Measurements from ENCODE around the gene ARMC9. TPM values are rescaled to one million over a fixed set of nuclear protein-coding genes. Genes with fewer than 3 reads are reported as not detected.

Gene ARMC9, protein sequence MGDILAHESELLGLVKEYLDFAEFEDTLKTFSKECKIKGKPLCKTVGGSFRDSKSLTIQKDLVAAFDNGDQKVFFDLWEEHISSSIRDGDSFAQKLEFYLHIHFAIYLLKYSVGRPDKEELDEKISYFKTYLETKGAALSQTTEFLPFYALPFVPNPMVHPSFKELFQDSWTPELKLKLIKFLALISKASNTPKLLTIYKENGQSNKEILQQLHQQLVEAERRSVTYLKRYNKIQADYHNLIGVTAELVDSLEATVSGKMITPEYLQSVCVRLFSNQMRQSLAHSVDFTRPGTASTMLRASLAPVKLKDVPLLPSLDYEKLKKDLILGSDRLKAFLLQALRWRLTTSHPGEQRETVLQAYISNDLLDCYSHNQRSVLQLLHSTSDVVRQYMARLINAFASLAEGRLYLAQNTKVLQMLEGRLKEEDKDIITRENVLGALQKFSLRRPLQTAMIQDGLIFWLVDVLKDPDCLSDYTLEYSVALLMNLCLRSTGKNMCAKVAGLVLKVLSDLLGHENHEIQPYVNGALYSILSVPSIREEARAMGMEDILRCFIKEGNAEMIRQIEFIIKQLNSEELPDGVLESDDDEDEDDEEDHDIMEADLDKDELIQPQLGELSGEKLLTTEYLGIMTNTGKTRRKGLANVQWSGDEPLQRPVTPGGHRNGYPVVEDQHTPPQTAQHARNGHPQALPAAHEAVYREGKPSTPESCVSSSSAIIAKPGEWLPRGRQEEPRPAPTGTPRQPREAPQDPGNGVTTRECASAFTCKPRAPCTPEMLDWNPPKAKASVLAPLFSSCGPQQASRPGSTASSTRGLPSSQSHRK
- total RNA-seq, result 9.0 and 9.5 TPM in 2 replicates

DNA sequence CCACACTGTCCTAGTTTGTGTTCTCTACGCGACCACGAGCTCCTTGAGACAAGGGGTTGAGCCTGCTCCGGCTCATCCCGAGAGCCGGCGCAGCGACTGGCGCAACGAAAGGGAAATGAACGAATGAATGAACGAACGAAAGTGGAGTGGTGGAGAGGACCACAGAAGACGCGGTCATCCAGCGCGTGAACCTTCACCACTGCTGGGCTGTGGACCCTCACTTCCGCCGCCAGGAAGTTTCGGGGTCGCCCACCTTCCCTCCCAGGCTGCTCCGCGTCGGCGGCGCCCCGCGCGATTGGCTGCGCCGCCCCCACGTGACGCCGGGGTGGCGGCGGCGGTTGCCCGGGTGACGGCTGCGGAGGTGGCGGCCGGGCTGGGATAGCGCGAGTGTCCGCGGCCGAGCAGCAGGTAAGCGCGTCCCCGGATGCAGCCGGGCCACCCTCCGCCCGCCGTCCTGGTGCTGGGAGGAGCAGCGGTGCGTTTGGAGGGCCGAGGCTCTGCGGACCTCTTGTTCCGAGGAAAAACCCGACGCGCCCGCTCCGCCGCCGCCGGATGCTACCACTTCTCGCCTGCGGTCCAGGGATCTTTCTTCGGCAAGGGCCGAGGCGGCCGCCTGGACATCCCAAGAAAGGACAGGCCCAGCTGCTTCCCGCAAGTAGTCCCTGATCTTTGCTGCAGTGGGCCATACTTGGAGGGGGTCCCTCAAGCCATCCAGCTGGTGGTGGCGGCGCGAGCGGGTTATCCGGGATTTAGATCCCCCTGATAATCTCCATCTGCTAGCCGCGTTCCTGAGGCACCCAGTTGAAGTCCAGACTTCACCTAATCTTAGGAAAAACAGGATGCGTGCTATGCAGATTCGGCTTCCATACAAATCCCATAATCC, at the start of gene ARMC9:
Gene ARMC9, plus strand, starts transcription at position 341 of the 883 bp plus-strand sequence. CDS start 7,608 bp downstream, outside the sequence.
- intact Hi-C loops (cut with micrococcal nuclease), result loop anchor here (2.0 kb wide), 1 partner anchor 16 kb away; no protein-coding TSS in a partner anchor
- Mint-ChIP-seq H3K4me1 (peaks cover 11% of the 10 kb centered on the region), H3K4me3 (peak within 1 kb of the TSS; percentile 93), H3K27ac (peak within 1 kb of the TSS; percentile 68), H3K9me3 (no peaks in the 10 kb centered on the region), H3K36me3 (ENCODE audit: low read depth) (peaks cover 2% of the 10 kb centered on the region), H3K27me3 (peaks cover 6% of the 10 kb centered on the region)
- POLR2A ChIA-PET, result interaction anchor here (0.6 to 1.6 kb wide), 4 partner anchors 195 to 265 kb away, joined by 3 to 6 read pairs (median 5); partner anchors contain the start of gene NCL
- DNase-seq (peak; percentile 79), ATAC-seq (ENCODE audit: low read depth) (peak; percentile 95)
- no peak for TF ChIP-seq CTCF (IDR thresholded peaks at IDR 0.05)
- CTCF ChIA-PET, result interaction anchor here (2.0 kb wide), 1 partner anchor 94 kb away, joined by 7 read pairs; no protein-coding TSS in a partner anchor

- CTCF ChIA-PET, result no interaction called here
- DNase-seq (no peak), ATAC-seq (ENCODE audit: low read depth) (no peak)
- H3K4me1 Mint-ChIP-seq, result peaks cover 2% of the 10 kb centered on the region
- POLR2A ChIA-PET, result no interaction called here
- intact Hi-C loops (cut with micrococcal nuclease), result no loop called here
- no peak overlapping the region for H3K27ac Mint-ChIP-seq
- no peak overlapping the region for H3K4me3 Mint-ChIP-seq
- H3K9me3 Mint-ChIP-seq, result no peaks in the 10 kb centered on the region
- peaks cover 59% of the 10 kb centered on the region for H3K36me3 Mint-ChIP-seq (ENCODE audit: low read depth)
- no peak for TF ChIP-seq CTCF (IDR thresholded peaks at IDR 0.05)
- no peaks in the 10 kb centered on the region for H3K27me3 Mint-ChIP-seq
These were observed 45.5 kb upstream of the ARMC9 start for GRCh38 chr2:231152800-231153557.

GRCh38 chr2:231159306-231159705, 39.1 kb upstream of the ARMC9 start:
- ATAC-seq (ENCODE audit: low read depth) (no peak), DNase-seq (no peak)
- intact Hi-C loops (cut with micrococcal nuclease), result no loop called here
- Mint-ChIP-seq H3K27me3 (no peaks in the 10 kb centered on the region), H3K27ac (no peak overlapping the region), H3K4me3 (no peak overlapping the region), H3K4me1 (peaks cover 10% of the 10 kb centered on the region), H3K36me3 (ENCODE audit: low read depth) (peaks cover 55% of the 10 kb centered on the region), H3K9me3 (no peaks in the 10 kb centered on the region)
- ChIA-PET POLR2A (no interaction called here), CTCF (interaction anchor here (1.4 kb wide), 1 partner anchor 253 kb away, joined by 4 read pairs; no protein-coding TSS in a partner anchor)
- no peak for TF ChIP-seq CTCF (IDR thresholded peaks at IDR 0.05)

- TF ChIP-seq CTCF (IDR thresholded peaks at IDR 0.05), result no peak
- ChIA-PET POLR2A (no interaction called here), CTCF (no interaction called here)
- Mint-ChIP-seq H3K4me3 (no peak overlapping the region), H3K4me1 (peaks cover 10% of the 10 kb centered on the region), H3K36me3 (ENCODE audit: low read depth) (peaks cover 56% of the 10 kb centered on the region), H3K27ac (no peak overlapping the region), H3K27me3 (no peaks in the 10 kb centered on the region), H3K9me3 (no peaks in the 10 kb centered on the region)
- DNase-seq (no peak), ATAC-seq (ENCODE audit: low read depth) (no peak)
- intact Hi-C loops (cut with micrococcal nuclease), result no loop called here
These were observed 37.7 kb upstream of the ARMC9 start for GRCh38 chr2:231160701-231161100.
